Measurements from ENCODE around the gene C10orf90.

Gene C10orf90

DNA sequence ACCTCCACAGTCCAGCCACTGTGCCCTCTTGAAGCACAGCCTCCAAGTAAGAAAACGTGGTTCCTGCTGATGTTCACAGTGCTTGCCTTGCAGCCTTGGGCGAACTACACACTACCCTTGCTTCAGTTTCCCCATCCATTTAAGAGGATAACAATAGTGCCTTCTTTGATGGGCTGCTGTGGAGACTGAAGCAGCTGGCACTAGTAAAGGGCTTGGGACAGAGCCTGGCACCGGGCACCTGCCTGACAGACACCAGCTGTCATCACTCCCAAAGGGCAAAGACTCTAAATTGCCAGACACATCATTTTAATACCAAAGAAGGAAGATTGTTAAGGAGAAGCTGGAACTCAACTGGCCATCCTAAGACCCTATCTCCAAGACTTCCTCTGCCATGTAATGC lies 3.1 kb upstream of the C10orf90 start:
- no peak for DNase-seq (ENCODE audit: low read depth in 2 of 2)

DNA sequence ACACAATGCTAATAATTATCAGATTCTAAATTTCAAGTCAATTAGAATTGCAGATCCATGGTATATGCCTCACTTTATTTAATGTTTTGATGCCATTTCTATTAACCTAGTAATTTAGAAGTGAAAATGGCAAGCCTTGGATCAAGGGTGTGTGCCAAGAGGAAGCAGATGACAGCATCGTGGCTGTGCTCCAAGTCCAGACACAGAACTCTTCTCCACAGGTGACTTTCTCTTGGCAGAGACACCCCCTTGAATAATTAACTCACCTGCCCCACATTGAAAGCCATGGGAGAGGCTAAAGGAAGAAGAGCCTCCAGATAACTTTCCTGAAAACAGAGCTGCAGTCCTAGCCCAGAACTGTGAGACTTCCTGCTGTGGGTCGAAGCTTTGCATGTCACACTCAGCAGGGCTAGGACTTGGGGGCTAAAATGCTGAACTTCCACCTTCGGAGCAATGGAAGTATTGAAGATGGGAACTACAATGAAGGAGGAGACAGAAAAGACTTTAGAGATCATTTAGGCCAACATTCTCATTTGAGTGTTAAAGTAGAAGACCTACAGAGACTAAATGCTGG lies 996 bp upstream of the C10orf90 start:
- DNase-seq (ENCODE audit: low read depth in 2 of 2) = no peak

GRCh38 chr10:126670895-126671261 lies 385 bp upstream of the C10orf90 start:
- DNase-seq (ENCODE audit: low read depth in 2 of 2) = no peak

DNA sequence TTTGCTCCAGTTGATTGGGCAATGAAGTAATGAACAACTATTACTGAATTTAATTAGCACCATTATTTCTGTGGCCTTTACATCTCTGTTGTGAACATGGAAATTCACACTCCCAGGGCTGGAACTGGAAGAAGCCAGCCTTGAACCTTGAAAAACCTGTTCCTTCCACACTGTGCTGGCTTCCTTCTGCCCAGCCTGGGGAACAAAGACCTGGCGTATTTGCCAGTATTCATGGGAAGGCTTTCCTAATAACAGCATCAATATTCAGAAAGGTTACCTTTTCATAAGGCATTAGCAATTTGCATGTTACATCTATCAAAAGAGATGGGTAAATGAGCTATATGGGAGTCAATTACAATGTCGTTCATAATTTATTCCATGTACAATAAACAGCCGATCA lies 1.3 kb downstream of the C10orf90 start:
- DNase-seq (ENCODE audit: low read depth in 2 of 2) = no peak

GRCh38 chr10:126668505-126668904 lies 2.0 kb downstream of the C10orf90 start:
- DNase-seq (ENCODE audit: low read depth in 2 of 2) = no peak

DNA sequence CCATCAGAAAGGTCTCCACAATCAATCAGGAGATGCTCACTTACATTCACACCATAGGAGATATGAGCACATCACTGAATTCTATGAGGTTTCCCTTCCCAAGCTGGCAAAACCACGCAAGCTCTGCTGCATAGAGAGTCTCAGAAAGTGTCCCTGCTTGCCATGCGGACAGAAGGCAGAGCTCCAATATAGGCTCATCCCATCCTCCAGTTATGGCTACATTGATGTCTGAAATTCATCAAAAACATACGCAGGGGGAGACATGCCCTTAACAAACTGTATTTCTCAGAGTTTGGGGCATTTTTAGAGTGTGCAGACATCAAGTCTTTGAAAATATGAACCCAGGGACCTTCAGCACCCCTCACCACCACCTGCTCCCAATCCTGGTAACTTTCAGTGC lies 2.9 kb downstream of the C10orf90 start:
- no peak for DNase-seq (ENCODE audit: low read depth in 2 of 2)

DNA sequence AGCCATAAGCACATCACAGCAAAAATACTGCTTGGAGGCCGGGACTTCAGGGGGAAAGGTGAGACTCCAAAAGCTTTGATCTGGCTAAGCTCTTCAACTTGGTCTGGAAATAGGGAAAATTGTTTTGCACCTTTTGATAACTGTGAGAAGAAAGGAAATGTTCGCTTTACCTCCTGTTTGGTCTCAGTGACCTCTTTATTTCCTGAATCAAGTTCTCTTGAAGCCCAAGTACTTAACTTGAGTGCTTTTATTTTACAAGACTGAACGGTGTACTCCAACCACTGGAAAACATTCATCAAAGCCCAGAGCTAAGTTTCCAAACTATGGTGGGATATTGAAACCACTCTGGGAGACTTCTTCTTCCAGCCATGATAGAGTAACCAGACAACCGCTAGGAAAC lies 5.3 kb downstream of the C10orf90 start:
- DNase-seq (ENCODE audit: low read depth in 2 of 2) = no peak

DNA sequence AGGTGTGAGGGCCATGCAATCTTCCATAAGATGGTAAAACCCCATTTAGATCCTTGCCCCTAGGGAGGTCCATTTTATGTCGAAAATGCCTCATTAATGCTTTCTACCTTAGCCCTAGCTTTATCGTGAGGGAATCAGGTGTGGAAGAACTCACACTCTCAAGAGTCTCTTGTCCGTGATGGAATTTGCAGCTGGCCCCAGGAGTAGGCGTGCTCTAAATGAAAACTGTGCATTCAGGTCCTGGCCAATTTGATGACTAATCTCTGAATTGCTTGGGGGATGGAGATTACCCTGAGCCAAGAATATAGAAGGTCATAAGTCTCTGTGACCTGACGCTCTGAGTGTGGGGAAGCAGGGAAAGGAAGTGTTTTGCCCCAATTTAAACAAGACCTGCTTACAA lies 6.6 kb downstream of the C10orf90 start:
- DNase-seq (ENCODE audit: low read depth in 2 of 2) = no peak

- peak in 1 of 2 donors; percentile 8 for DNase-seq (ENCODE audit: low read depth in 2 of 2)
Observed at GRCh38 chr10:126663328-126663727, 7.2 kb downstream of the C10orf90 start.

GRCh38 chr10:126661841-126662515 lies 8.5 kb downstream of the C10orf90 start:
- DNase-seq (ENCODE audit: low read depth in 2 of 2) = no peak

DNA sequence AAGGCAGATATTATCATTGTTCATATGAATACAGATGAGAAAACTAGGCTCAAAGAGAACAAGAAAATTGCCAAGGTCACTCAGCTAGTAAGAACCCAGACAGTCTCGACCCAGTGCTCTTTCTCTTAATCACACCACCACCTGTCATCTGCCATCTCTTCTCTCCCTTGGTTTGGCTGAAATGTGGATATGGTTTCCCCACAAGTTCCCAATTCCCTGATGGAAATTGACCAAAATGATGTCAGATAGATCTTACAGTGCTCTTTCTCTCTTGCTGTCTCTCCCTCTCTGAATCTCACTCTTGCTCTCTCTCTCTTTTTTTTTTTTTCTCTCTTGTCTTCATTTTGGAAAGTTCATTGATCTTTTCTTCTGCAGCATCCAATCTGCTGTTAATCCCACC lies 9.1 kb downstream of the C10orf90 start:
- no peak for DNase-seq (ENCODE audit: low read depth in 2 of 2)

GRCh38 chr10:126659750-126660149 lies 10.7 kb downstream of the C10orf90 start:
- DNase-seq (ENCODE audit: low read depth in 2 of 2) = no peak

- no peak for DNase-seq (ENCODE audit: low read depth in 2 of 2)
Observed at GRCh38 chr10:126658928-126659327, 11.6 kb downstream of the C10orf90 start.

DNA sequence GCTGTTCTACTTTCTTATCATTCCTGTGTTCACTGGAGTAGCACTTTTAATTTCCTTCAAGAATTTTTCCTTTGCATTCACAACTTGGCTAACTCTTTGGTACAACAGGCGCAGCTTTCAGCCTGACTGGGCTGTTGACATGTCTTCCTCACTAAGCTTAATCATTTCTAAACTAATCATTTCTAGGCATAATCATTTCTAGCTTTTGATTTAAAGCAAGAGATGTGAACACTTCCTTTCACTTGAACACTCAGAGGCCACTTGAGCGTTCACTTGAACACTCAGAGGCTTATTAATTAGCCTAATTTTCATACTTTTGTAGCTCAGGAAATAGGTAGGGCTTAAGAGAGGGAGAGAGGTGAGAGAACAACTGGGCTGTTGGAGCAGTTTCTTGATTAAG lies 15.9 kb downstream of the C10orf90 start:
- DNase-seq (ENCODE audit: low read depth in 2 of 2) = no peak

DNA sequence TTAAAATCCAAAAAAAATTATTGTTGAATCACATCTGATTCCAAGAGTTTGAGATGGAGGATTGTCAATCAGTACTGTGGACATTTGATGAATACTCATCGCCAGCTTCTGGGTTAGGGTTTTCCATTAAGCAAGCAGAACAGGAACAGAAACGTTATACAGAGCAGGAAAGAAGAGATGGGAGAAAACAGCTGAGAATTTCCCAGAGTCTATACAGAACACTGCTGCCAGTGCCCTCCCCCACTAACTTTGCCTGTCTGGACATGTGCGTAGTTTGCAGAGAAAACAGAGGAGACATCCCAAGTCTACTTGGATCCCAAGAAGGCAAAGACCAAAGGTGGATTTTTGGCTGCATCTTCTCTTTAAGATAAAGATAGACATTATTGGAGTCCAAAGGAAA lies 19.0 kb downstream of the C10orf90 start:
- DNase-seq (ENCODE audit: low read depth in 2 of 2) = no peak

DNA sequence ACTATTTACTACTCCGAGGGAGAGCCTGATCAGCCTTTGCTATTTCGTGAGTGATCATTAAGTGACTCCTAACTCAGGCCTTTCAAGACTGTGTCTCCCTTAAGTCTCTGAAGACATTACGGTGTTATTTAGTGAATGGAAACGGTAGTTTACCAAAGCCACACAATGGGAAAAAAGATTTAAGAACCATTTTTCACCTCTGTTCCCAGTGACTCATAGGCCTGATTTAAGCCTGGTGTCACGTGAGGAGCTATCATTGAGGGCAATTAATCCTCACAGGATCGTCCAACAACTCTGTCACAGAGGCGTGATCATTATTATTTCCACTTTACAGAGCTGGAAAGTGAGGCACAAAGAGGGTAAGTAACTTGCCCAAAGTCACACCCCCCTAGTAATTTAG lies 20.3 kb downstream of the C10orf90 start:
- DNase-seq (ENCODE audit: low read depth in 2 of 2) = no peak

DNA sequence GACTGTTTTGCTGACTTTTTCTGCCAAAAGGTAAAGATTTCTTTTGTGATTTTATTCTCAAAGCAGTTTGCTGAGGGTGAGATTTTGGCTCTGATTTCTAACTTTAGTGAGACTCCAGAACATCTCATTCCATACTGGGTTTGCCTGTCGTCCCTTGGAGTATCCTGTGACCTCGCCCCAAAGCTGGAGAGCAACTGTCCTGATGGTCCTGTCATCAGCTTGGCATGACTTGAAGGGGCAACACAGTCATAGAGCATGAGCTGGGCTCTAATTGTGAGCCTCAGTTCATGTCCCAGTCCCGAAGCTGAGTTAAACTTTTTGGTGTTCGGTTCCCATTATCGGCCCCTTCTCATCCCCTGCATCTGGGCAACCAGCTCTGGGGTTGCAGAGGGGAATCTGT lies 23.4 kb downstream of the C10orf90 start:
- no peak for DNase-seq (ENCODE audit: low read depth in 2 of 2)

DNA sequence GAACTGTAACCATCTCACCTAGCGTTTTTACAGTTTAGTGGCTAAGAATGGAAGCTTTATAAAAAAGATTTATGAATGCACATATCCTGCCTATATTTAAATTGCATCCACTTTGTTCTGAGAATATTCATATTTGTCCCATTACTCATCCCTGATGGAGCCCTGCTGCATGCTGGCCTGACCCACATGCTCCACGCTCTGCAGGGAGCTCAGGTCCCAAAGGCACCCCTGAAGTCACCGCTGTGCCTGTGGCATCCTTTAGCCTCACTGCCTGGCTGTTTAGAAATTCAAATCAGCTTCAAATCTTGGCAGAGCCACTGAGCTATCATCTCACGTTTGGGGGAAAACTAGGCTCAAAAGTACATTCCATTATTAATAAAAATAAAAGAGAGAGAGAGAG lies 24.4 kb downstream of the C10orf90 start:
- no peak for DNase-seq (ENCODE audit: low read depth in 2 of 2)

DNA sequence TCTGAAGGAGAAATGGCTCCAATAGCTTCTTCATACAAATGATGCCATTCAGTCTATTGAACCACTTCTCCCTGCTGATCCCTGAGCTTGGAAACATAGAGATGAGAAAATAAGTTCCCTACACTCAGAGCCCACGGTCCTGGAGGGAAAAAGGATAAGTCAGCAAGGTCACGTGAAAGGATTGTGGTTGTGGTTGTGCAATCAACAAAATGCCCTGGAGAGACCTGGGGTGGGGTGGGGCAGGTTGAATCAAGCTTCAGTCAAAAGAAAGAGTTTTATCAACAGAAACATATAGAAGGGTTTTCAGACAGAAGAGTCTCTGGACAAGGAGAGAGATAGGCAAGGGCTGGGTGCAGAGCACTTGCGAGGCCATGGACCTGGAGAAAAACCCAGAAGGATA lies 30.1 kb downstream of the C10orf90 start:
- no peak for DNase-seq (ENCODE audit: low read depth in 2 of 2)

DNA sequence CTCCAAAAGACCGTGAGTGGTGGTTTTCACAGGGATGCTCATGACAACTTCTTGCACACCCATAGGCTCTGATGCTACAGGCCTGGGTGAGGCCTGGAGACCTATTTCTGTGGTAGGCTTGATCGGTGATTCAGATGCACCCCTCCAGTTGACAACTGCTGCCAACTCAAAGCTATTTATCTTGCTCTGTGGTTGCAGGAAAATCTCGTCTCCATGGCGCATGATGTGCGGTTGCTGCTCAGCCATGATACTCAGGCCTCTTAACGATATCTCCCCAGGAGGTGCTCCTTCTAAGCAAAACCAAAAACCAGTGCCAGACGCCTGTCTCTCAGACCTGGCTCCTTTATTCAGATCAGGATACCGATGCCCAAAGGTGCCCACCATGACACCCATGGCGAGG lies 31.4 kb downstream of the C10orf90 start:
- no peak for DNase-seq (ENCODE audit: low read depth in 2 of 2)

- DNase-seq (ENCODE audit: low read depth in 2 of 2) = no peak
Observed at GRCh38 chr10:126638542-126638941, 32.0 kb downstream of the C10orf90 start.

DNA sequence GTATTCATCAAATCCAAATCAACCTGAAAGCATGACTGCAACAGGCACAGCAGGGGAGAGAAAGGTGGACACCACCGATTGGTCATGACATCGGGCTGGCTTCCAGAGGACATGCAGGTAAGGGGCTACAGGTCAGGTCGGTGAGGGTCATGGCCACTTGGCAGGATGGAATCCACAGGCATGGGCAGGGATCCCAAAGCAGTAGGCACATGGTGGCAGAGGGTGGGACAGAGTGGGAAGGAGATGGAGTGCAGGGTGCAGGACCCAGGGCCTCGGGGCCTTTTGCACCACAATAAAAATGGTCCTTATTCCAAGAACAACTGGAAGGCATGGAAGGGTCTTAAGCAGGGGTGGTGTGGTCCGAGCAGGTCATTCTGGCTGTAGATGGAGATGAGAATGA lies 33.0 kb downstream of the C10orf90 start:
- no peak for DNase-seq (ENCODE audit: low read depth in 2 of 2)

GRCh38 chr10:126634911-126635310 lies 35.6 kb downstream of the C10orf90 start:
- DNase-seq (ENCODE audit: low read depth in 2 of 2) = no peak

DNA sequence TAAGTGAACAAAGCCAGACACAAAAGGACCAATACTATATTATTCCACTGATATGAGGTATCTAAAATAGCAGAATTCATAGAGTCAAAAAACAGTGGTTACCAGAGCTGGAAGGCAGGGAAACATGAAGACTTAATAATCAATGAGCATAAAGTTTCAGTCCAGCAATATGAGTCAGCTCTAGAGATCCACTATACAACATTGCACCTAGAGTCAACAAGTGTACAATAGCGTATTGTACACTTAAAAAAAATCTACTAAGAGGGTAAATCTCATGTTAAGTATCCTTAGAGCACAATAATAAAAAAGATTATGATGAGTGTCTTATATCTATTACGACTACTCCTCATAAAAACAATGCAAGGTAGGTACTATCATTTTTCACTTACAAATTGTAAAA lies 36.1 kb downstream of the C10orf90 start:
- DNase-seq (ENCODE audit: low read depth in 2 of 2) = no peak

Data from stimulated activated CD8-positive, alpha-beta memory T cell treated with anti-CD3 and anti-CD28 coated beads, Interleukin-7, amount 100 ng/mL, for 4 hours (primary cell).